Activated naive CD8-positive, alpha-beta T cell treated with anti-CD3 and anti-CD28 coated beads, Interleukin-2, amount 10 ng/mL, durations not matched to agents 7 days and 5 days (primary cell): ENCODE measurements around the gene TNIP1. TPM values are rescaled to one million over a fixed set of nuclear protein-coding genes. Genes with fewer than 3 reads are reported as not detected.

ENCODE experiments used
- ATAC-seq: fragments of 150-1000 bp; cut with Tn5 transposase; one replicate; pipeline ENCODE4 v1.10.0; 2021; ENCODE audit warnings: low read depth, moderate library complexity
- POLR2A ChIA-PET: fragments of 350-600 bp; sonication (Branson Sonifier 250); formaldehyde crosslinking; loops from one replicate; lab custom pipeline; 2021; ENCODE audit warnings: antibody characterized with exemption; lab: Charles Lee
- DNase-seq: peaks from one replicate; pipeline ENCODE4 v3.0.0; 2021
- H3K27ac Mint-ChIP-seq: one replicate; pipeline ENCODE4 v1.8.0; 2022; ENCODE audit warnings: mild to moderate bottlenecking, mixed read lengths
- H3K27me3 Mint-ChIP-seq: one replicate; pipeline ENCODE4 v1.8.0; 2022; ENCODE audit warnings: mild to moderate bottlenecking, moderate library complexity, mixed read lengths
- H3K36me3 Mint-ChIP-seq: one replicate; pipeline ENCODE4 v1.8.0; 2021; ENCODE audit warnings: mild to moderate bottlenecking, mixed read lengths
- H3K4me1 Mint-ChIP-seq: one replicate; pipeline ENCODE4 v1.8.0; 2021; ENCODE audit warnings: mixed read lengths
- H3K4me3 Mint-ChIP-seq: one replicate; pipeline ENCODE4 v1.8.0; 2022; ENCODE audit warnings: mild to moderate bottlenecking, moderate library complexity, mixed read lengths
- H3K9me3 Mint-ChIP-seq: one replicate; pipeline ENCODE4 v1.8.0; 2021; ENCODE audit warnings: mixed read lengths
- total RNA-seq, 2 experiments: library from RNA; stranded (reverse); gene quantifications; one replicate each; pipeline ENCODE4 v1.2.3, GENCODE V29; 2021

The TNIP1 gene
- total RNA-seq, 2 experiments from 2014 or later = 172 to 176 TPM

- Mint-ChIP-seq H3K36me3 (peaks cover 28% of the 10 kb centered on the region), H3K27me3 (no peaks in the 10 kb centered on the region), H3K27ac (peak overlapping the region; percentile 33), H3K4me3 (no peak overlapping the region), H3K9me3 (no peaks in the 10 kb centered on the region), H3K4me1 (peaks cover 17% of the 10 kb centered on the region)
- POLR2A ChIA-PET = interaction anchor here (0.5 to 0.8 kb wide), 3 partner anchors 73 to 76 kb away, joined by 3 to 6 read pairs (median 5); no protein-coding TSS in a partner anchor
- ATAC-seq (no peak), DNase-seq (no peak)
These were observed 28.8 kb downstream of the TNIP1 start for GRCh38 chr5:151051931-151052608.

GRCh38 chr5:151051066-151051930 is 29.5 kb downstream of the TNIP1 start:
- no peaks in the 10 kb centered on the region for H3K27me3 Mint-ChIP-seq
- no peaks in the 10 kb centered on the region for H3K9me3 Mint-ChIP-seq
- peak; percentile 86 for ATAC-seq
- peak overlapping the region; percentile 33 for H3K27ac Mint-ChIP-seq
- H3K4me1 Mint-ChIP-seq = peaks cover 16% of the 10 kb centered on the region
- peaks cover 23% of the 10 kb centered on the region for H3K36me3 Mint-ChIP-seq
- H3K4me3 Mint-ChIP-seq = no peak overlapping the region
- DNase-seq = peak; percentile 69
- POLR2A ChIA-PET = interaction anchor here (0.7 to 1.3 kb wide), 3 partner anchors 43 to 89 kb away, joined by 3 to 6 read pairs (median 3); no protein-coding TSS in a partner anchor

GRCh38 chr5:151048526-151048925 is 32.3 kb downstream of the TNIP1 start:
- Mint-ChIP-seq H3K27me3 (no peaks in the 10 kb centered on the region), H3K27ac (no peak overlapping the region), H3K4me1 (peaks cover 16% of the 10 kb centered on the region), H3K4me3 (no peak overlapping the region), H3K9me3 (no peaks in the 10 kb centered on the region), H3K36me3 (peaks cover 31% of the 10 kb centered on the region)
- ATAC-seq = no peak
- POLR2A ChIA-PET = no interaction called here
- DNase-seq = no peak

DNA sequence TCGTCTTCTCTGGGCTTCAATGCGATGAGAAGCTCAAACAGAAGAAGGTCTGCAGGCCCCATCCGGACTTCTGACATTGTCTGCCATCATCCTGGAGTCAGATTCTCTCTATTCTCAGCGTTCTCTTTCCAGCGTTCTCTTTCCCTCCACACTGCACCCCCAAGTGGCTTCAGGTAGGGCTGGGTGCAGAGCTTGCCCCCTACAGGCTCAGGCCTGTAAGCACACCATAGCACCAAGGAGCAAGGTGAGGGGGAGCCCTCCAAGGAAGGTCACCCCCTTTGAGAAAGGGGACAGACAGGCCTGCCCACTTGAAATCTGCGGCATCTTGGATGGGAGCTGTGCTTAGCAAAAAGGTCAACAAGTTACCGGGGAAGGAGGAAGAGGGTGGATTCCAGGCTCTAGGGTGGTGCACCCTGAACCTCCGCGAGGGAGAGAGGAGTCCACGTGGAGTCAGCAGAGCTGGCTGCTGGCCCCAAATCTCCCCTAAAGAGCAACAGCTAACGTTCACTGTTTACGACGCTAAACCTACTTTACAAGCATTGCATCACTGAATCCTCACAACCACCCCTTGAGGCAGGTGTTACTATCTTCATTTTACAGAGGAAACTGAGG is 32.9 kb downstream of the TNIP1 start:
- Mint-ChIP-seq H3K9me3 (no peaks in the 10 kb centered on the region), H3K27me3 (no peaks in the 10 kb centered on the region), H3K36me3 (peaks cover 34% of the 10 kb centered on the region), H3K4me3 (no peak overlapping the region), H3K4me1 (peaks cover 13% of the 10 kb centered on the region), H3K27ac (no peak overlapping the region)
- no peak for DNase-seq
- POLR2A ChIA-PET = no interaction called here
- peak; percentile 64 for ATAC-seq

- no peaks in the 10 kb centered on the region for H3K9me3 Mint-ChIP-seq
- H3K4me1 Mint-ChIP-seq = peaks cover 4% of the 10 kb centered on the region
- peaks cover 34% of the 10 kb centered on the region for H3K36me3 Mint-ChIP-seq
These were observed 38.3 kb downstream of the TNIP1 start for GRCh38 chr5:151042453-151043093.

GRCh38 chr5:151041577-151042268 is 39.1 kb downstream of the TNIP1 start:
- no peak overlapping the region for H3K27ac Mint-ChIP-seq
- POLR2A ChIA-PET = no interaction called here

More at GRCh38 chr5:151042453-151043093, 38.3 kb downstream of the TNIP1 start:
- peak overlapping the region; percentile 1 for H3K27ac Mint-ChIP-seq
- POLR2A ChIA-PET = no interaction called here
- H3K27me3 Mint-ChIP-seq = no peaks in the 10 kb centered on the region
- DNase-seq (no peak), ATAC-seq (no peak)
- no peak overlapping the region for H3K4me3 Mint-ChIP-seq

GRCh38 chr5:151040211-151040747 is 40.6 kb downstream of the TNIP1 start:
- H3K27me3 Mint-ChIP-seq = no peaks in the 10 kb centered on the region
- peaks cover 2% of the 10 kb centered on the region for H3K4me1 Mint-ChIP-seq
- peaks cover 28% of the 10 kb centered on the region for H3K36me3 Mint-ChIP-seq
- DNase-seq = no peak
- no peak overlapping the region for H3K27ac Mint-ChIP-seq
- H3K9me3 Mint-ChIP-seq = no peaks in the 10 kb centered on the region
- ATAC-seq = no peak
- H3K4me3 Mint-ChIP-seq = no peak overlapping the region
- POLR2A ChIA-PET = no interaction called here

More at GRCh38 chr5:151041577-151042268, 39.1 kb downstream of the TNIP1 start:
- Mint-ChIP-seq H3K4me3 (no peak overlapping the region), H3K36me3 (peaks cover 34% of the 10 kb centered on the region), H3K4me1 (peaks cover 2% of the 10 kb centered on the region), H3K27me3 (no peaks in the 10 kb centered on the region), H3K9me3 (no peaks in the 10 kb centered on the region)
- DNase-seq (no peak), ATAC-seq (no peak)

DNA sequence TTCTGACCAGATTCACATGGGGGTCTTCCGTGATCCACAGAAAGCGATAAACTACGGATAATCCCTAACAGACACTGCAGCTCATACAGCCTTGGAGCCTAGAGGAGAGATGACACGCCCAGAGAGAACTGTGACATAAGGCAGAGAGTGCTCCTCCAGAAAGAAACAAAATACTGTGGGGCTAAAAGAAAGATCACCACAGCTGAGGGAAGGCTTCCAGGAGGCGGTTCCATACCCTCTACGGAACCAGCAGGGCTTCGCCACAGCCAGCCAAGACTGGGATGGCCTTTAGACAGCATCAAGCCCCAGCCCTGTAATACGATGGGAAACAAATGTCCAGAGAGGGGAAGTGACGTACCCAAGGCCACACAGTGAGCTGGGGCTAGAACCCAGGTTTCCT is 41.2 kb downstream of the TNIP1 start:
- no peaks in the 10 kb centered on the region for H3K9me3 Mint-ChIP-seq
- no peaks in the 10 kb centered on the region for H3K27me3 Mint-ChIP-seq
- no peak overlapping the region for H3K4me3 Mint-ChIP-seq
- H3K4me1 Mint-ChIP-seq = peaks cover 2% of the 10 kb centered on the region
- DNase-seq (no peak), ATAC-seq (no peak)
- POLR2A ChIA-PET = no interaction called here
- peaks cover 29% of the 10 kb centered on the region for H3K36me3 Mint-ChIP-seq
- no peak overlapping the region for H3K27ac Mint-ChIP-seq

DNA sequence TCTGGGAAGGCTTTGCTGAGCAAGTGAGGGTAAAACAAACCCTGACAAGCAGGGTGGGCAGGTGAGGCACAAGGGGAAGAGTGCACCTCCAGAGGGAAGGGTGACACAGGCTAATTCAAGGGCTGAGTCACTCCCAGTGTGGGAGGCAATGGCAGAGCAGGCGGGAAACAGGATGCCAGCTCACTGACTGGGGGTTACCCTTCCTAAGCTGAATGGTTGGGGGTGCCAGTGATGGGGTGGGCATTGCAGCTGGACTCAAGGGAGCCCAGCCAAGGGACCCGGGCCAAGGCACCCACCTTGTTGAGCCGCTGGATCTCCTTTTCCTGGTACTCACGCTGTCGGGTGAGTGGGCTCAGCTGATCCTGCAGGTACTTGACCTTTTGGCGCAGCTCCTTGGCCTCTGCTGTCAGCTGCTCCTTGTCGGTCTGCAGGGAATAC is 42.0 kb downstream of the TNIP1 start:
- POLR2A ChIA-PET = no interaction called here
- Mint-ChIP-seq H3K9me3 (no peaks in the 10 kb centered on the region), H3K27ac (peak overlapping the region; percentile 60), H3K36me3 (peaks cover 34% of the 10 kb centered on the region), H3K27me3 (no peaks in the 10 kb centered on the region), H3K4me3 (no peak overlapping the region), H3K4me1 (peaks cover 2% of the 10 kb centered on the region)
- ATAC-seq (no peak), DNase-seq (no peak)

DNA sequence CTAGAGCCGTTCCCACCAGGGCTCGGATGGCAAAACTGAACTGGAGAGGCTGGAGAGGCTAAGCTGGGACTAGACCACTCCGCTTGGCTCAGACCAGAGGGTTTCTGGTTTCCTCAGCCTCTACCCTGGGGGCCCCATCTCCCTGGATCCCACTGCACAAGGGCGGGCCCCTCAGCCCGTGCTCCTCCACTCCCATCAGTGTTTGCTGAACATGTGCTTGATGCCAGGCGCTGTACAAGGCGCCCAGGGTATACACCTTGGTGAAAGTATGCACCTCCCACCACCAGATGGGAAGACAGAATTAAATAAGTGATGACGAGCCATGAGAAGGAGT is 42.5 kb downstream of the TNIP1 start:
- Mint-ChIP-seq H3K27ac (peak overlapping the region; percentile 60), H3K4me3 (no peak overlapping the region), H3K27me3 (no peaks in the 10 kb centered on the region), H3K9me3 (no peaks in the 10 kb centered on the region), H3K36me3 (peaks cover 36% of the 10 kb centered on the region), H3K4me1 (peaks cover 2% of the 10 kb centered on the region)
- DNase-seq = no peak
- ATAC-seq = no peak
- POLR2A ChIA-PET = interaction anchor here (0.6 kb wide), 1 partner anchor 384 kb away, joined by 3 read pairs; no protein-coding TSS in a partner anchor

DNA sequence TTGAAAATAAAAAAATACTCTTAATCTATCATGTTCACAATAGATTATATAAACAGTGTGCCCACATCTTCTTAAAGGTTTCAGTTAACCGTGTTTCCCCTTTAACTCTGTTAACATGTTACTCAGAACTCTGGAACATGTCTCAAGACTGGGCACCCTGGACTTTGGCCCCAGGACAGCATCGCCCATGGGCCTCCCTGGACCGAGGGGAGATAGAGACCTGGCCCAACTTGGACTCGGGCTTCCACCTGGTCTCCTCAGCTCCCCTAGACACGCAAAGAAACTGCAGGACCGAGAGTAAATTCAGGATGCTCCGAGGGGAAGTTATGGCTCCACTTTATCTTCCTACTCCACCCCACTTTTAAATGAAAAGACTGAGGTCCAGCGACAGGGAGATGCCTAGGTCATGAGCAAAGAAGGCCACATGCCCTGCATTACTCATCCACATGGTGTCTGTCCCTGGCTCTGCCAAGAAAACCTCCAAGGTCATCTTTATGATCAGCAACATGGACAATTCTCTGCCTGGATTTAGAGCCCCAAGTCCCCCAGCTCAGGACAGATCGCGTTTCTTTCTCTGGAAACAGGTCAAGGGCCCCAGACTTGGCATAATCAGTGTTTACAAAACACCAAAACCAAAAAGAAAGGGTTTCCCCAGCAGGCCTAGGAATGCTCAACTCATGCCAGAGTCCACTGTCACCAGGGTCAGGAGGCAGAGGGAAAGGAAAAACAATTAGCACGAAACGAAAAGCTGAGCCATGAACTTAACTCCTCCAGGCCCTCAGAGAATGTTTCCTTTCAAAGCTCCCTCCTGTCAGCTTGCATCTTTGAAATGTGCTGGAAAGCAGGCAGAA is 43.0 kb downstream of the TNIP1 start:
- no peak overlapping the region for H3K4me3 Mint-ChIP-seq
- H3K27me3 Mint-ChIP-seq = no peaks in the 10 kb centered on the region
- H3K36me3 Mint-ChIP-seq = peaks cover 33% of the 10 kb centered on the region
- ATAC-seq (no peak), DNase-seq (no peak)
- peaks cover 2% of the 10 kb centered on the region for H3K4me1 Mint-ChIP-seq
- H3K9me3 Mint-ChIP-seq = no peaks in the 10 kb centered on the region
- no peak overlapping the region for H3K27ac Mint-ChIP-seq
- POLR2A ChIA-PET = interaction anchor here (0.6 kb wide), 1 partner anchor 384 kb away, joined by 3 read pairs; no protein-coding TSS in a partner anchor

- Mint-ChIP-seq H3K9me3 (no peaks in the 10 kb centered on the region), H3K27me3 (no peaks in the 10 kb centered on the region), H3K36me3 (peaks cover 40% of the 10 kb centered on the region), H3K4me3 (no peak overlapping the region), H3K27ac (no peak overlapping the region), H3K4me1 (no peaks in the 10 kb centered on the region)
- no peak for DNase-seq
- no peak for ATAC-seq
- POLR2A ChIA-PET = no interaction called here
These were observed 44.3 kb downstream of the TNIP1 start for GRCh38 chr5:151036556-151036955.
